Fibroblast of lung (primary cell): ENCODE measurements around the gene AFP. TPM values are rescaled to one million over a fixed set of nuclear protein-coding genes. Genes with fewer than 3 reads are reported as not detected.

Experiments
- DNase-seq, 2 donors: peaks; one replicate each; pipeline versions ENCODE4 v3.0.0 to v3.0.0-alpha.2; 2010; ENCODE audit warnings: low read depth in 2 of 2
- H2AFZ ChIP-seq: 2 replicates; pipeline ENCODE4 v1.5.1; 2012; ENCODE audit warnings: low read length, control low read depth, inconsistent platforms
- H3K27ac ChIP-seq: 2 replicates; pipeline ENCODE4 v1.5.1; 2011; ENCODE audit warnings: low read length, control low read depth; ENCODE audit not compliant: insufficient read depth
- H3K27me3 ChIP-seq: 2 replicates; pipeline ENCODE4 v1.5.1; 2011; ENCODE audit warnings: mild to moderate bottlenecking, low read length; ENCODE audit not compliant: control insufficient read depth, insufficient read depth
- H3K36me3 ChIP-seq: 2 replicates; pipeline ENCODE4 v1.5.1; 2011; ENCODE audit warnings: low read length; ENCODE audit not compliant: control insufficient read depth, insufficient read depth
- H3K4me1 ChIP-seq: 2 replicates; pipeline ENCODE4 v1.5.1; 2011; ENCODE audit warnings: low read length; ENCODE audit not compliant: control insufficient read depth, insufficient read depth; ENCODE audit errors: extremely low read depth
- H3K4me2 ChIP-seq: 2 replicates; pipeline ENCODE4 v1.5.1; 2011; ENCODE audit warnings: low read length, control low read depth; ENCODE audit not compliant: insufficient read depth; ENCODE audit errors: extremely low read depth
- H3K4me3 ChIP-seq, 4 experiments: fragments of 200-600 bp in 1 of 4; sonication (generic) in 1 of 4; replicated peaks in 1 of 4; 2 replicates each; pipeline ENCODE4 v1.5.1; 2011 to 2016; ENCODE audit warnings: low read length in 4 of 4, low read depth in 3 of 4, mild to moderate bottlenecking in 3 of 4, control low read depth in 2 of 4, inconsistent platforms in 1 of 4, mixed read lengths in 1 of 4; ENCODE audit not compliant: insufficient read depth in 1 of 4; ENCODE audit errors: control extremely low read depth in 1 of 4
- H3K79me2 ChIP-seq: 2 replicates; pipeline ENCODE4 v1.5.1; 2012; ENCODE audit warnings: mild to moderate bottlenecking, low read length, inconsistent platforms; ENCODE audit not compliant: control insufficient read depth, insufficient read depth
- H3K9ac ChIP-seq: 2 replicates; pipeline ENCODE4 v1.5.1; 2011; ENCODE audit warnings: mild to moderate bottlenecking, low read length, control low read depth; ENCODE audit not compliant: insufficient read depth
- H3K9me3 ChIP-seq: 2 replicates; pipeline ENCODE4 v1.5.1; 2012; ENCODE audit warnings: low read depth, low read length; ENCODE audit not compliant: control insufficient read depth, insufficient read depth
- H4K20me1 ChIP-seq: 2 replicates; pipeline ENCODE4 v1.5.1; 2011; ENCODE audit warnings: low read length; ENCODE audit not compliant: control insufficient read depth, insufficient read depth; ENCODE audit errors: extremely low read depth
- EZH2 ChIP-seq: IDR thresholded peaks from 2 replicates; pipeline ENCODE4 v1.5.1; 2012; ENCODE audit warnings: low read length, control low read depth, mild to moderate bottlenecking; ENCODE audit errors: missing control alignments
- polyA plus RNA-seq, 2 donors: library from polyadenylated mRNA; depleted of rRNA in 1 of 2; stranded (reverse) in 1 of 2; unstranded in 1 of 2; fragments of >200 nt; gene quantifications; 2 replicates each; pipeline ENCODE4 v1.2.1, GENCODE V29; 2011 to 2012; ENCODE audit warnings: missing spikeins in 1 of 2
- total RNA-seq: library from RNA; depleted of rRNA; stranded (reverse); fragments of >200 nt; gene quantifications from 2 replicates; pipeline ENCODE4 v1.2.1, GENCODE V29; 2014
- TF ChIP-seq, protein P1 (sequence below), 2 donors: IDR thresholded peaks in 1 of 2; conservative IDR thresholded peaks in 1 of 2; 1 replicate in 1 of 2; 2 replicates in 1 of 2; pipeline ENCODE4 v1.5.1; 2011 to 2012; ENCODE audit warnings: low read length in 2 of 2, control low read depth in 1 of 2, inconsistent platforms in 1 of 2, low read depth in 1 of 2, mild to moderate bottlenecking in 1 of 2

Gene AFP
- total and polyA plus RNA-seq, 2 donors (not counting 1 experiment from before 2014, with no cell fraction given): 0.35 to 0.83 TPM

- Histone ChIP-seq H3K4me3 (no peak overlapping the region), H3K27ac (no peak overlapping the region), H3K9me3 (no peaks in the 10 kb centered on the region), H3K4me2 (no peak overlapping the region), H3K9ac (no peak overlapping the region), H2AFZ (no peak overlapping the region), H3K4me1 (no peaks in the 10 kb centered on the region), H3K36me3 (no peaks in the 10 kb centered on the region), H3K27me3 (no peaks in the 10 kb centered on the region), H4K20me1 (no peaks in the 10 kb centered on the region), H3K79me2 (no peaks in the 10 kb centered on the region)
- DNase-seq: no peak
- TF ChIP-seq, protein P1, sequence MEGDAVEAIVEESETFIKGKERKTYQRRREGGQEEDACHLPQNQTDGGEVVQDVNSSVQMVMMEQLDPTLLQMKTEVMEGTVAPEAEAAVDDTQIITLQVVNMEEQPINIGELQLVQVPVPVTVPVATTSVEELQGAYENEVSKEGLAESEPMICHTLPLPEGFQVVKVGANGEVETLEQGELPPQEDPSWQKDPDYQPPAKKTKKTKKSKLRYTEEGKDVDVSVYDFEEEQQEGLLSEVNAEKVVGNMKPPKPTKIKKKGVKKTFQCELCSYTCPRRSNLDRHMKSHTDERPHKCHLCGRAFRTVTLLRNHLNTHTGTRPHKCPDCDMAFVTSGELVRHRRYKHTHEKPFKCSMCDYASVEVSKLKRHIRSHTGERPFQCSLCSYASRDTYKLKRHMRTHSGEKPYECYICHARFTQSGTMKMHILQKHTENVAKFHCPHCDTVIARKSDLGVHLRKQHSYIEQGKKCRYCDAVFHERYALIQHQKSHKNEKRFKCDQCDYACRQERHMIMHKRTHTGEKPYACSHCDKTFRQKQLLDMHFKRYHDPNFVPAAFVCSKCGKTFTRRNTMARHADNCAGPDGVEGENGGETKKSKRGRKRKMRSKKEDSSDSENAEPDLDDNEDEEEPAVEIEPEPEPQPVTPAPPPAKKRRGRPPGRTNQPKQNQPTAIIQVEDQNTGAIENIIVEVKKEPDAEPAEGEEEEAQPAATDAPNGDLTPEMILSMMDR (conservative IDR thresholded peaks at IDR 0.05 in 1 of 2, IDR thresholded peaks at IDR 0.05 in 1 of 2; ENCODE audit: low read depth in 1 of 2, low read length in 2 of 2): no peak
- TF ChIP-seq EZH2: no peak
Observed at GRCh38 chr4:73439991-73440390, 4.0 kb downstream of the AFP start.

DNA sequence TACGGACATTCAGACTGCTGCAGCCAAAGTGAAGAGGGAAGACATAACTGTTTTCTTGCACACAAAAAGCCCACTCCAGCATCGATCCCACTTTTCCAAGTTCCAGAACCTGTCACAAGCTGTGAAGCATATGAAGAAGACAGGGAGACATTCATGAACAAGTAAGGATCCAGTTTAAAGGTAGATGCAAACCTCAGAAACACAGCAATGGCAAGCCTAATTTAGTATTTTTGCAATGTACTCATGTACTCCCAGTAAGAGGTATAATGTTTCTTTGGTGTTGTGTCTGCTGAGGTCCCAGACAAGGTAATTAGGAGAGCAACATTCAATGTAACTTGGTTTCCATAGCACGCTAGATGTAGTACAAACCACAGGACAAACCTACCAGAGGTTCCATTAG, 4.6 kb downstream of the AFP start:
- H3K79me2 ChIP-seq: no peaks in the 10 kb centered on the region
- TF ChIP-seq, protein P1 (conservative IDR thresholded peaks at IDR 0.05 in 1 of 2, IDR thresholded peaks at IDR 0.05 in 1 of 2; ENCODE audit: low read depth in 1 of 2, low read length in 2 of 2): no peak
- TF ChIP-seq EZH2: no peak
- H3K27ac ChIP-seq: no peak overlapping the region
- DNase-seq: no peak
- H3K4me3 ChIP-seq: no peak overlapping the region
- H3K4me2 ChIP-seq: no peak overlapping the region
- no peaks in the 10 kb centered on the region for H3K4me1 ChIP-seq
- H3K9ac ChIP-seq: no peak overlapping the region
- no peak overlapping the region for H2AFZ ChIP-seq
- H3K27me3 ChIP-seq: no peaks in the 10 kb centered on the region
- H4K20me1 ChIP-seq: no peaks in the 10 kb centered on the region
- no peaks in the 10 kb centered on the region for H3K36me3 ChIP-seq
- H3K9me3 ChIP-seq: no peaks in the 10 kb centered on the region

DNA sequence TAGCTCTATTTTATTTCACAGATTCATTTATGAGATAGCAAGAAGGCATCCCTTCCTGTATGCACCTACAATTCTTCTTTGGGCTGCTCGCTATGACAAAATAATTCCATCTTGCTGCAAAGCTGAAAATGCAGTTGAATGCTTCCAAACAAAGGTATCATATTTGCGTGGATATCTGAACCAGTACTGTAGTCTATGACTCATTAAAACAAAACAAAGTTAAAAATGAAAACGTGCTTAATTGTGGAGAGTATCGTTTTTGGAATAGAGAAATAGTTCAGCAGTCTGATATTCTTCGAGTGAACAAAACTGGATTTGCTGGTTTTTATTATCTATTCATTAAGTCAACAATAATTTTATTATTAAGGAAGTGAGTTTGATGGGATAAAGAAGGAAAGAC, 6.3 kb downstream of the AFP start:
- H3K36me3 ChIP-seq: no peaks in the 10 kb centered on the region
- no peaks in the 10 kb centered on the region for H3K27me3 ChIP-seq
- H3K9ac ChIP-seq: no peak overlapping the region
- no peaks in the 10 kb centered on the region for H4K20me1 ChIP-seq
- DNase-seq: peak in 1 of 2 donors; percentile 16
- TF ChIP-seq, protein P1 (conservative IDR thresholded peaks at IDR 0.05 in 1 of 2, IDR thresholded peaks at IDR 0.05 in 1 of 2; ENCODE audit: low read depth in 1 of 2, low read length in 2 of 2): no peak
- TF ChIP-seq EZH2: no peak
- H3K27ac ChIP-seq: no peak overlapping the region
- no peak overlapping the region for H2AFZ ChIP-seq
- H3K4me1 ChIP-seq: no peaks in the 10 kb centered on the region
- no peaks in the 10 kb centered on the region for H3K79me2 ChIP-seq
- H3K4me3 ChIP-seq: no peak overlapping the region
- no peaks in the 10 kb centered on the region for H3K9me3 ChIP-seq
- H3K4me2 ChIP-seq: no peak overlapping the region
